ENCODE results near the gene RUNX1. TPM values are rescaled to one million over a fixed set of nuclear protein-coding genes. Genes with fewer than 3 reads are reported as not detected.

The RUNX1 gene
- total and polyA plus RNA-seq, 2 donors (not counting 3 experiments of a cell fraction or from before 2014, with no cell fraction given) = 4.6 to 17.9 TPM

- Histone ChIP-seq H3K27ac (ENCODE audit: insufficient read depth, low read depth, low read length) (no peak overlapping the region), H2AFZ (ENCODE audit: low read depth, low read length) (no peak overlapping the region), H3K27me3 (ENCODE audit: control insufficient read depth in 2 of 2, insufficient read depth in 2 of 2, low read length in 2 of 2) (peaks cover 13 to 25% of the 10 kb centered on the region in 2 experiments), H3K79me2 (ENCODE audit: control insufficient read depth, insufficient read depth, low read length) (no peaks in the 10 kb centered on the region), H3K4me2 (ENCODE audit: insufficient read depth, low read length) (no peak overlapping the region), H3K9me1 (replicated peaks; ENCODE audit: control insufficient read depth, extremely low read depth, insufficient read depth, low read length) (no peaks in the 10 kb centered on the region), H3K9me3 (replicated peaks; ENCODE audit: control insufficient read depth, insufficient read depth, low read length) (no peaks in the 10 kb centered on the region), H3K36me3 (ENCODE audit: control insufficient read depth in 2 of 2, extremely low read depth in 1 of 2, insufficient read depth in 2 of 2, low read length in 2 of 2) (no peaks in the 10 kb centered on the region), H3K4me1 (ENCODE audit: control insufficient read depth, extremely low read depth, insufficient read depth, low read length) (peaks cover 11% of the 10 kb centered on the region), H3K4me3 (replicated peaks in 1 of 3; ENCODE audit: insufficient read depth in 1 of 3, low read depth in 1 of 3, low read length in 3 of 3) (no peak overlapping the region), H3K9ac (replicated peaks; ENCODE audit: extremely low read depth, insufficient read depth, low read length) (no peak overlapping the region), H4K20me1 (replicated peaks; ENCODE audit: control insufficient read depth, extremely low read depth, insufficient read depth, low read length) (no peaks in the 10 kb centered on the region)
- DNase-seq (ENCODE audit: low read depth, low spot score) (no peak), FAIRE-seq (no peak)
- no TSS peak for BruUV-seq (replicated peaks)
- intact Hi-C loops (cut with micrococcal nuclease) (no loop called here), dilution Hi-C loops (cut with MboI; ENCODE audit: extremely low pct_ligation_motif_present, low sequenced_read_pairs) (no loop called here)
- ChIA-PET CTCF (interaction anchor here (1.3 to 1.8 kb wide), 3 partner anchors 8 to 48 kb away, joined by 3 to 4 read pairs (median 4); no protein-coding TSS in a partner anchor), POLR2A (no interaction called here)
- TF ChIP-seq FOS (IDR thresholded peaks at IDR 0.05; ENCODE audit: borderline replicate concordance, insufficient read depth, low read length) = no peak
- no peak for TF ChIP-seq JUN (IDR thresholded peaks at IDR 0.05; ENCODE audit: borderline replicate concordance, insufficient read depth, insufficient read length, low read depth)
- TF ChIP-seq EZH2 (IDR thresholded peaks at IDR 0.05; ENCODE audit: borderline replicate concordance, low read depth, low read length, severe bottlenecking) = no peak
- no peak for TF ChIP-seq GATA2 (IDR thresholded peaks at IDR 0.05; ENCODE audit: insufficient read depth, insufficient read length, low read depth, low read length)
- no peak for TF ChIP-seq POLR2AphosphoS5 (IDR thresholded peaks at IDR 0.05; ENCODE audit: insufficient read depth, low read depth, low read length)
- no peak for TF ChIP-seq MYC (IDR thresholded peaks at IDR 0.05; ENCODE audit: low read depth, low read length)
- TF ChIP-seq MAX (IDR thresholded peaks at IDR 0.05; ENCODE audit: insufficient read depth, insufficient read length) = no peak
- TF ChIP-seq POLR2A (IDR thresholded peaks at IDR 0.05; ENCODE audit: low read depth, low read length) = no peak
- TF ChIP-seq CTCF (IDR thresholded peaks at IDR 0.05; ENCODE audit: extremely low read depth in 1 of 2, insufficient read depth in 1 of 2, low read depth in 1 of 2, low read length in 2 of 2) = no peak
These were observed 113.7 kb downstream of the RUNX1 start for GRCh38 chr21:34935452-34935851.

Measured in endothelial cell of umbilical vein (primary cell).